GM19240 (cell line): ENCODE results near the gene NGFR.

Source experiments
- DNase-seq: peaks from one replicate; pipeline ENCODE4 v3.0.0; 2011; ENCODE audit warnings: low spot score; ENCODE audit not compliant: insufficient read length

The NGFR gene

GRCh38 chr17:49557312-49558024, 62.4 kb downstream of the NGFR start:
- no peak for DNase-seq
